ENCODE measurements around the gene SEMA4B.

GRCh38 chr15:90257776-90258175 is 56.6 kb downstream of the SEMA4B start:
- TF ChIP-seq CTCF (IDR thresholded peaks at IDR 0.05; ENCODE audit: low read depth, low read length, poor library complexity, severe bottlenecking) = no peak
- TF ChIP-seq EZH2phosphoT487 (IDR thresholded peaks at IDR 0.05; ENCODE audit: borderline replicate concordance, low read length) = no peak
